HG02852 (cell line): Measurements from ENCODE around the gene DOK7.

Source experiments
- ATAC-seq: cut with Tn5 transposase; IDR thresholded peaks from one replicate; pipeline ENCODE4 v1.9.1; 2021; ENCODE audit warnings: mild to moderate bottlenecking, moderate library complexity; ENCODE audit not compliant: unreplicated experiment

DOK7 gene

GRCh38 chr4:3462790-3463415 is at the start of gene DOK7:
Gene DOK7, plus strand, starts transcription at chr4:3463306. Its CDS starts 70 bp downstream, at chr4:3463376.
- ATAC-seq, result no peak

- ATAC-seq, result no peak
Observed at GRCh38 chr4:3413675-3414420, 49.3 kb upstream of the DOK7 start.

- ATAC-seq, result no peak
Observed at GRCh38 chr4:3414421-3415279, 48.5 kb upstream of the DOK7 start.

GRCh38 chr4:3415471-3416141 is 47.5 kb upstream of the DOK7 start:
- ATAC-seq, result no peak

GRCh38 chr4:3416270-3416669 is 46.8 kb upstream of the DOK7 start:
- ATAC-seq, result no peak

GRCh38 chr4:3416821-3417221 is 46.3 kb upstream of the DOK7 start:
- ATAC-seq, result no peak

- ATAC-seq, result no peak
Observed at GRCh38 chr4:3417448-3417847, 45.7 kb upstream of the DOK7 start.

- ATAC-seq, result no peak
Observed at GRCh38 chr4:3418029-3418762, 44.9 kb upstream of the DOK7 start.

GRCh38 chr4:3419836-3420605 is 43.1 kb upstream of the DOK7 start:
- no peak for ATAC-seq

GRCh38 chr4:3420606-3420955 is 42.5 kb upstream of the DOK7 start:
- ATAC-seq, result no peak

- no peak for ATAC-seq
Observed at GRCh38 chr4:3420956-3421355, 42.1 kb upstream of the DOK7 start.

GRCh38 chr4:3421470-3421869 is 41.6 kb upstream of the DOK7 start:
- ATAC-seq, result no peak

GRCh38 chr4:3422241-3422801 is 40.8 kb upstream of the DOK7 start:
- ATAC-seq, result no peak

- no peak for ATAC-seq
Observed at GRCh38 chr4:3422808-3423297, 40.3 kb upstream of the DOK7 start.

- no peak for ATAC-seq
Observed at GRCh38 chr4:3423406-3423805, 39.7 kb upstream of the DOK7 start.

GRCh38 chr4:3423952-3424351 is 39.2 kb upstream of the DOK7 start:
- no peak for ATAC-seq

GRCh38 chr4:3424522-3425095 is 38.5 kb upstream of the DOK7 start:
- ATAC-seq, result no peak

GRCh38 chr4:3426465-3427133 is 36.5 kb upstream of the DOK7 start:
- ATAC-seq, result no peak

GRCh38 chr4:3427134-3427476 is 36.0 kb upstream of the DOK7 start:
- no peak for ATAC-seq
